Activated naive CD4-positive, alpha-beta T cell (primary cell): ENCODE measurements around the gene TSPAN9.

Experiments used
- DNase-seq, 4 experiments: peaks; one replicate each; lab custom pipeline; 2025; lab: John Stamatoyannopoulos, UW

The TSPAN9 gene

GRCh38 chr12:3226264-3226663 lies 149.1 kb downstream of the TSPAN9 start:
- DNase-seq: no peak

- DNase-seq: no peak
These were observed 150.1 kb downstream of the TSPAN9 start for GRCh38 chr12:3227076-3227975.

- no peak for DNase-seq
These were observed 151.4 kb downstream of the TSPAN9 start for GRCh38 chr12:3228552-3228951.

GRCh38 chr12:3229577-3229976 lies 152.4 kb downstream of the TSPAN9 start:
- no peak for DNase-seq

GRCh38 chr12:3230758-3231375 lies 153.7 kb downstream of the TSPAN9 start:
- no peak for DNase-seq

GRCh38 chr12:3231399-3231876 lies 154.3 kb downstream of the TSPAN9 start:
- DNase-seq: no peak

- no peak for DNase-seq
These were observed 156.6 kb downstream of the TSPAN9 start for GRCh38 chr12:3233797-3234196.

- no peak for DNase-seq
These were observed 159.4 kb downstream of the TSPAN9 start for GRCh38 chr12:3236345-3237187.

- DNase-seq: no peak
These were observed 161.0 kb downstream of the TSPAN9 start for GRCh38 chr12:3238196-3238595.

- DNase-seq: no peak
These were observed 164.4 kb downstream of the TSPAN9 start for GRCh38 chr12:3241621-3242020.

- DNase-seq: no peak
These were observed 165.2 kb downstream of the TSPAN9 start for GRCh38 chr12:3242199-3242863.

- DNase-seq: no peak
These were observed 166.4 kb downstream of the TSPAN9 start for GRCh38 chr12:3243376-3244084.

- DNase-seq: no peak
These were observed 167.1 kb downstream of the TSPAN9 start for GRCh38 chr12:3244219-3244750.

- DNase-seq: no peak
These were observed 169.1 kb downstream of the TSPAN9 start for GRCh38 chr12:3246253-3246652.

GRCh38 chr12:3247077-3247476 lies 169.9 kb downstream of the TSPAN9 start:
- DNase-seq: no peak

GRCh38 chr12:3247629-3248161 lies 170.5 kb downstream of the TSPAN9 start:
- DNase-seq: no peak

GRCh38 chr12:3249081-3249800 lies 172.1 kb downstream of the TSPAN9 start:
- DNase-seq: no peak

- no peak for DNase-seq
These were observed 172.9 kb downstream of the TSPAN9 start for GRCh38 chr12:3250034-3250433.

- DNase-seq: no peak
These were observed 173.4 kb downstream of the TSPAN9 start for GRCh38 chr12:3250576-3250975.

GRCh38 chr12:3251067-3251466 lies 173.9 kb downstream of the TSPAN9 start:
- DNase-seq: no peak
